Sigmoid colon (tissue), 7 donors: ENCODE measurements around the gene MOV10L1. TPM values are rescaled to one million over a fixed set of nuclear protein-coding genes. Genes with fewer than 3 reads are reported as not detected.

Source experiments
- DNase-seq: peaks from one replicate; pipeline ENCODE4 v3.0.0-alpha.2; 2019
- H3K27ac ChIP-seq, 4 donors: fragments of 200-600 bp; sonication (generic); one replicate each; pipeline ENCODE4 v1.5.1; 2016 to 2019; ENCODE audit warnings: mild to moderate bottlenecking in 1 of 4
- H3K27me3 ChIP-seq, 3 donors: fragments of 200-600 bp; sonication (generic); one replicate each; pipeline ENCODE4 v1.5.1; 2019; ENCODE audit warnings: mild to moderate bottlenecking in 1 of 3
- H3K36me3 ChIP-seq, 4 donors: fragments of 200-600 bp; sonication (generic); one replicate each; pipeline ENCODE4 v1.5.1; 2016 to 2019
- H3K4me1 ChIP-seq, 4 donors: fragments of 200-600 bp; sonication (generic); one replicate each; pipeline ENCODE4 v1.5.1; 2017 to 2019
- H3K4me3 ChIP-seq, 4 donors: fragments of 200-600 bp; sonication (generic); one replicate each; pipeline ENCODE4 v1.5.1; 2017 to 2019; ENCODE audit warnings: mild to moderate bottlenecking in 2 of 4, moderate library complexity in 1 of 4
- H3K9me3 ChIP-seq, 4 donors: fragments of 200-600 bp in 3 of 4; sonication (generic) in 3 of 4; one replicate each; pipeline versions ENCODE4 v1.5.1 to v1.6.1; 2013 to 2019
- CTCF ChIP-seq, 4 experiments: fragments of 450-650 bp in 3 of 4; fragments of 200-600 bp in 1 of 4; IDR thresholded peaks; one replicate each; pipeline ENCODE4 v1.5.1; 2016 to 2019; ENCODE audit warnings: antibody characterized with exemption in 4 of 4, mild to moderate bottlenecking in 3 of 4, moderate library complexity in 2 of 4
- EP300 ChIP-seq, 4 donors: sonication (generic); formaldehyde crosslinking; IDR thresholded peaks; one replicate each; pipeline ENCODE4 v1.6.1; 2017; ENCODE audit warnings: antibody characterized with exemption in 4 of 4
- POLR2A ChIP-seq, 2 donors: fragments of 450-650 bp; IDR thresholded peaks; one replicate each; pipeline ENCODE4 v1.6.1; 2016; ENCODE audit warnings: antibody characterized with exemption in 2 of 2, mild to moderate bottlenecking in 2 of 2, moderate library complexity in 2 of 2
- POLR2AphosphoS5 ChIP-seq, 4 donors: sonication (generic); formaldehyde crosslinking; IDR thresholded peaks; one replicate each; pipeline ENCODE4 v1.6.1; 2017; ENCODE audit warnings: antibody characterized with exemption in 4 of 4
- WGBS, 2 donors: extraction: QIAGEN DNeasy Blood & Tissue Kit; methylation state at CpG; one replicate each; pipeline ENCODE4 v1.1.7; 2013; 5-methylcytosine and 5-hydroxymethylcytosine counted together
- intact Hi-C: fragments of 100-400 bp; cut with DNase I; formaldehyde crosslinking; loops from one replicate; pipeline ENCODE4 v1.15.1; 2023
- polyA plus RNA-seq, 3 donors: library from polyadenylated mRNA; stranded (reverse); fragments of 200-250 nt; gene quantifications; one replicate each; pipeline ENCODE4 v1.2.3, GENCODE V29; 2013
- total RNA-seq, 4 donors: library from RNA; depleted of rRNA; stranded (reverse); fragments of >200 nt; gene quantifications; one replicate each; pipeline ENCODE4 v1.1.0, GENCODE V29; 2016
- donor health status: healthy with polysubstance abuse.
- donor health status: Bipolar disorder and iron deficiency.
- donor health status: healthy.

MOV10L1 gene
- total and polyA plus RNA-seq, 7 donors, result 0.47 to 5.6 (median 1.8) TPM; not detected in 2

DNA sequence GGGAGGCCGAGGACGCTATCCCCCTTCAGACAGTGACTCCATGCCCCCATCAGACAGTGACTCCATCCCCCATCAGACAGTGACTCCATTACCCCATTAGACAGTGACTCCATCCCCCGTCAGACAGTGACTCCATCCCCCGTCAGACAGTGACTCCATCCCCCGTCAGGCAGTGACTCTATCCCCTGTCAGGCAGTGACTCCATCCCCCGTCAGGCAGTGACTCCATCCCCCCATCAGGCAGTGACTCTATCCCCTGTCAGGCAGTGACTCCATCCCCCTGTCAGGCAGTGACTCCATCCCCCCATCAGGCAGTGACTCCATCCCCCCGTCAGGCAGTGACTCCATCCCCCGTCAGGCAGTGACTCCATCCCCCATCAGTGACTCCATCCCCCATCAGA is 22.6 kb upstream of the MOV10L1 start:
- Histone ChIP-seq H3K27me3 (no peaks in the 10 kb centered on the region), H3K4me1 (no peaks in the 10 kb centered on the region), H3K4me3 (no peak overlapping the region), H3K9me3 (no peaks in the 10 kb centered on the region), H3K36me3 (no peaks in the 10 kb centered on the region), H3K27ac (no peak overlapping the region)
- DNase-seq, result no peak
- 75 to 87% methylated on average over 8 of the region's 8 CpGs for WGBS, 2 donors
- intact Hi-C loops, result no loop called here
- TF ChIP-seq POLR2A (IDR thresholded peaks at IDR 0.05) (no peak), CTCF (IDR thresholded peaks at IDR 0.05) (no peak), POLR2AphosphoS5 (IDR thresholded peaks at IDR 0.05) (no peak), EP300 (IDR thresholded peaks at IDR 0.05) (no peak)

- H3K9me3 ChIP-seq, result no peaks in the 10 kb centered on the region
- H3K27me3 ChIP-seq, result no peaks in the 10 kb centered on the region
- no peaks in the 10 kb centered on the region for H3K4me1 ChIP-seq
- H3K36me3 ChIP-seq, result no peaks in the 10 kb centered on the region
- intact Hi-C loops, result no loop called here
- no peak for DNase-seq
- H3K27ac ChIP-seq, result no peak overlapping the region
- TF ChIP-seq EP300 (IDR thresholded peaks at IDR 0.05), result no peak
- no peak for TF ChIP-seq POLR2A (IDR thresholded peaks at IDR 0.05)
- no peak for TF ChIP-seq CTCF (IDR thresholded peaks at IDR 0.05)
- TF ChIP-seq POLR2AphosphoS5 (IDR thresholded peaks at IDR 0.05), result no peak
- 75 to 89% methylated on average over 11 of the region's 11 CpGs for WGBS, 2 donors
- no peak overlapping the region for H3K4me3 ChIP-seq
Measured at GRCh38 chr22:50068096-50068495, 21.7 kb upstream of the MOV10L1 start.

GRCh38 chr22:50070366-50070765 is 19.4 kb upstream of the MOV10L1 start:
- no peaks in the 10 kb centered on the region for H3K9me3 ChIP-seq
- peaks cover 0 to 3% (median 0%) of the 10 kb centered on the region in 3 donors for H3K27me3 ChIP-seq
- H3K27ac ChIP-seq, result no peak overlapping the region
- H3K36me3 ChIP-seq, result no peaks in the 10 kb centered on the region
- H3K4me1 ChIP-seq, result no peaks in the 10 kb centered on the region
- H3K4me3 ChIP-seq, result no peak overlapping the region
- intact Hi-C loops, result no loop called here
- no peak for DNase-seq
- TF ChIP-seq CTCF (IDR thresholded peaks at IDR 0.05), result no peak
- TF ChIP-seq POLR2AphosphoS5 (IDR thresholded peaks at IDR 0.05), result no peak
- no peak for TF ChIP-seq POLR2A (IDR thresholded peaks at IDR 0.05)
- no peak for TF ChIP-seq EP300 (IDR thresholded peaks at IDR 0.05)
- 86 to 87% methylated on average over 8 of the region's 8 CpGs for WGBS, 2 donors

DNA sequence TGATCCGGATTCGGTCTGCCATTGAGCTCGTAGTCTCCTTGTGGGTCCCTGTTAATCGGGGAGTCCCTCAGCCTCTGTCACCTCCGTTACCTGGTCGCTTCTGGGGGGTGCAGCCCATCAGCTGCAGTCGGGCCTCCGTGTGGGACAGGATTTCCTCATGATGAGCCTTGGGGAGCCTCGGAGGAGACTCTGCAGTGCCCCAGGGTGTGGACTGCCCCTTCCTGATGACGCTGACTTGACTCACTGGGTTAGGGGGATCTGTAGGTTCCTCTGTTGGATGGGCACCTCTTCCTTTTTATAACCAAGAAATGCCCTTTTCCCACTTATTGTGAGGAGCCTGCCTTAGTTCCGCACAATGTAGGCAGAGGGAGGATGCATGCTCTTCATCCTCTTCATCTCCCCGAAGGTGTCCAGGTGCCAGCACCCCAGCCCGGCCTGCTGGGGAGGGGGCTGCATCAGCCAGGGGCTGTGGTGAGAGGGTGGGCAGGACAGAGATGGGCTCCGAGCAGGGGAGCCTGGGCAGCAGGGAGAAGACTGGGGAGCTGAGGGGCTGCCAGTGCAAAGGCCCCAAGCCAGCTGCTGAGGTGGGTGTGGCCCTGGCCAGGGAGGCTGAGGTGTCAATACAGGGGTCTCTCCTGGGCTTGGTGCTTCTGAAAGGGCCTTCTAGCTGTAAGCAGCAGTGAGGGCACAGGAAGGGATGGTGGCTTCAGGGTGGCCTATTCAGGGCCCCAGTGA is 18.2 kb upstream of the MOV10L1 start:
- H3K27me3 ChIP-seq, result peaks cover 0 to 3% (median 0%) of the 10 kb centered on the region in 3 donors
- intact Hi-C loops, result no loop called here
- no peaks in the 10 kb centered on the region for H3K4me1 ChIP-seq
- H3K9me3 ChIP-seq, result no peaks in the 10 kb centered on the region
- TF ChIP-seq POLR2A (IDR thresholded peaks at IDR 0.05), result no peak
- no peak for TF ChIP-seq EP300 (IDR thresholded peaks at IDR 0.05)
- TF ChIP-seq CTCF (IDR thresholded peaks at IDR 0.05), result no peak
- no peak for TF ChIP-seq POLR2AphosphoS5 (IDR thresholded peaks at IDR 0.05)
- no peak for DNase-seq
- WGBS, 2 donors, result 79 to 90% methylated on average over 14 of the region's 14 CpGs
- H3K27ac ChIP-seq, result no peak overlapping the region
- H3K4me3 ChIP-seq, result no peak overlapping the region
- no peaks in the 10 kb centered on the region for H3K36me3 ChIP-seq

DNA sequence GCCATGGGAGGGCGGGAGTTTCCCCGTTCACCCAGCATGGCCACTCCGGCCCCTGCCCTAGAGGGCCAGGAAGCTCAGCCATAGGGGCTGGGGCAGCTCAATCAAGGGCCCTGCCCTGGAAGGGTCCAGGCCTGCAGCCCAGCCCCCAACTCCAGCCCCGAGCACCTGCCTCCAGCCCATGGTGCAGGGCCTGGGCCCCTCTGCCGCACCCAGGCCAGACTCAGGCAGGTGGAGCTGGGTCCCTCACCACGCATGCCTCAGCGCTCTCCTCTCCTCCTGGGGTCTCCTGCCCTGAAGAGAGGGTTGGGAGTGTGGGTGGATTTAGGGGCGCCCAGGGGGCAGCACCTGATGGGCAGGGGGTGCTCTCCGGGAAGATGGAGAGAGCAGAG is 17.6 kb upstream of the MOV10L1 start:
- no peaks in the 10 kb centered on the region for H3K9me3 ChIP-seq
- intact Hi-C loops, result no loop called here
- H3K27me3 ChIP-seq, result peaks cover 0 to 3% (median 0%) of the 10 kb centered on the region in 3 donors
- no peaks in the 10 kb centered on the region for H3K36me3 ChIP-seq
- no peak overlapping the region for H3K4me3 ChIP-seq
- TF ChIP-seq CTCF (IDR thresholded peaks at IDR 0.05) (no peak), EP300 (IDR thresholded peaks at IDR 0.05) (no peak), POLR2A (IDR thresholded peaks at IDR 0.05) (no peak), POLR2AphosphoS5 (IDR thresholded peaks at IDR 0.05) (no peak)
- WGBS, 2 donors, result 89 to 91% methylated on average over 9 of the region's 9 CpGs
- H3K4me1 ChIP-seq, result no peaks in the 10 kb centered on the region
- no peak overlapping the region for H3K27ac ChIP-seq
- DNase-seq, result no peak
